ENCODE measurements around the gene SLC4A1.

SLC4A1 gene

DNA sequence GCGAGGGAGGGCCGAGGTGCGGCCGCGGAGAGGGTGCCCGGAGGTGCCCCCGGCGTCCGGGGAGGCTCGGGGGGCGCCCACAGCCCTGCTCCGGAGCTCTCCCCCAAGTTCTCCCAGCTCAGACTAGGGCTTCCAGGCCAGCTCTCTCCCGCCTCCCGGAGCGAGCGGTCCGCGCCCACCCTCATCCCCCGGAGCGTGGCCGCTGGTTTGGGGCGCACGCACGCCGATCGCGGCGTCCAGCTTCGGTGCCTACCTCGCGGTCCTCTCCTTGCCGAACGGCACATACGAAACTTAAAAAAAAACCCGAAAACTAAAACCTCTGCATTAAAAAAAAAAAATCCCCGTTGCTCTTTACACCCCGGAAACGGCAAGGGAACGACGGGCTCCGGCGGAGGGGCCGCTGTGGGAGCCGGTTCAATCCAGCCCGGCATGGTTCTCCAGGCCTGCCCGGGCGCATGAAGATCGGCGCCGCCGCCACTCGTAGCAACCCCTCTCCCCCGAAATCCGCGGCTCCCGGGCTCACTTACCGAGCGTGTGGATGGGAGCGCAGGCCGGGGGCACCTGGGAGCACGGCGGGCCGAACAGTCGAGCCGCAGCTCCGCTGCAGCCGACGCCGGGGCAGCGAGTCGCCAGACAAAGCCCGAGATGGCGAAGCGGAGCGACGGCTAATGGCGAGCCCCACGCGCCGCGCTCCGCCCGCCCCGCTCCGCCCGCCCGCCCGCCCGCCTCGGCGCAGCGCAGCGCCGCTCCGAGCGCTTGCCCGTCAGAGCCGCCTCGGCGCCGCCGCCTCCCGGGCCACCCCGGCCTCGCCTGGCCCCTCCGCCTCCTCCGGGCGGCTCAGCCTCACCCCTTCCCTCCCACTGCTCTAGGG is 47.5 kb downstream of the SLC4A1 start:
- no peak for DNase-seq (ENCODE audit: low read depth)

DNA sequence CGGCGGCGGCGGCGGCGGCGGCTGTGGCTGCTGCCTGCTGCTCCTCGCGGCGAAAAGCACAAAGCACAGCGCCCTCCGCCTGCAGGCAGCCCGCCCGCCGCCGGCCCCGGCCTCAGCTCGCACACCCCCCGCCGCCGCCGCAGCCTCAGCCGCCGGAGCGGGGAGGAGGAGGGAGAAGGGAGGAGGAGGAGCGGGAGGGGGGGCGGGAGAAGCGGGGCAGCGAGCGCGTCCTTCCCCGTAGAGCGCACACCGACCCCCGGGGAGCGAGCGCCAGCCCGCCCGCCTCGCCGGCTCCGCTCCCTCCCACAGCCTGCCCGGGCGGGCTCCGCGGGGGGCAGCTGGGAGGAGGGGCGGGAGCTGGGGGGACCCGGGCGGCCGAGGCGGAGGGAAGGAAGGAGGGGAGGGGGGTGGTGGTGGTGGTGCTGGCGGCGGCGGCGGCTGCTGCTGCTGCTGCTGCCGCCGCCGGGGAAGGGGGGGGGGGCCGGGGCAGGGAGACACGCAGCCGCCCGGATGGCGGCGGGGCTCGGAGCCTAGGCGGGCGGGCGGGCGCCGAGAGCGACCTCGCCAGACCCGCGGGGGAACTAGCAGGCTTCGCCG is 48.2 kb downstream of the SLC4A1 start, which contains the start of gene UBTF:
TSS of gene UBTF (minus strand) at position 60 of the 597 bp plus-strand sequence. CDS start 1,446 bp downstream, outside the sequence.
- DNase-seq (ENCODE audit: low read depth) = no peak

DNA sequence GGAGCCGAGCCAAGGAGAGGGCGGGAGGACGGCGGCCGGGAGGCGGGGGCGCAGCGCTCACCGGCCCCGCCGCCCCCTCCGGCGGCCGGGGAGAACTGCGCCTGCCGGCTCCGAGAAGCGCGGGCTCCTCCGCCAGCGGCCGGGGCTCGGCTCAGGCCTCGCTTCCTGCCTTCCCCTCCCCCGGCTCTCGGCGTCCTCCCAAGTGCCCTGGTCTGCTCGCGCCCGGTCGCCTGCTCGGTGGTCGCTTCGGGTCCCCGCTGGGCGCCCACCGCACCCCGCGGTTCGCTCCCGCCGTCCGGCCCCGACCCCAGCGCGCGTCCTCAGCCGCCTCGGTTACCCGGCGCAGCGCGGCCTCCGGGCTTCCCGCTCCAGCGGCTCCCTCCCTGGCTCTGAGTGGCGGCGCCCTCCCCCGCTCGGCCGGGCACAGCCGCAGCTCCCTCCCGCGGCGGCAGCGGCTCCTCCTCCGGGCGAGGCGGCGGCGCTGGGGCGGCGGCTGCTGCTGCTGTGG is 48.8 kb downstream of the SLC4A1 start:
- DNase-seq (ENCODE audit: low read depth) = no peak

DNA sequence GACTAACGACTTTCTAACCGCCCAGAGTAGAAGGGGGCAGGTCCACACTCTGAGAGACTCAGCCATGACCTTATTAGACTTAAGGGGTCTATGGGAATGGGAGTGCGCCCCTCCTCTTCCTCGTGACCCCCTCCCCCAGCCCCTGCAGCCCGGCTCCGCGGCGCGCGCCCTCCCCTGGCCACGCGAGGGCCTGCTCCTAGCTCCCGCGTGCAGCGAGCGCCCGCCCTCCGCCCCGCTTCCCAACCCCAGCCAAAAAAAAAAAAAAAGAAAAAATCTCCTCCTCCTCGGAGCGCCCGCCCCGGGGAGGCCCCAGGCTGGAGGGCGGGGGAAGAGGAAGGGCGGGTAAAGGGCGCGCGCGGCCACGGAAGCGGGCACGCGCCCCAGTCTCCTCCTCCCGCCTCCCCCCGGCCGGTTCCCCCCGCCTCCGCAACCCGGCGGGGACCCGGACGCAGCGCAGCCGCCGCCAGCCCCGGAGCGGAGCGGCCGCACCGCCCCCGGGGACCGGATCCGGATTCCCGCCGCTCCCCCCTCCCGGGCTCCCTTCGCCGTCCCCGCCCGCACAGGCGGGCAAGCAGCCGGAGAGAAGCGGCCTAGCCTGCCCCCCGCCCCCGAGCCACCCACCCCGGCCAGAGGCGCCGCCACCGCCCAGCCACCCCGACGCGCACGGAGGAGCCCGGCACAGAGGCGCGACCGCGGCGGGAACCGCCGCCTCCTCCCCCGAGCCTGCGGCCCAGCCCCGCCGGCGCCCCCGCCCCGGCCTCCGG is 49.4 kb downstream of the SLC4A1 start:
- DNase-seq (ENCODE audit: low read depth) = no peak

DNA sequence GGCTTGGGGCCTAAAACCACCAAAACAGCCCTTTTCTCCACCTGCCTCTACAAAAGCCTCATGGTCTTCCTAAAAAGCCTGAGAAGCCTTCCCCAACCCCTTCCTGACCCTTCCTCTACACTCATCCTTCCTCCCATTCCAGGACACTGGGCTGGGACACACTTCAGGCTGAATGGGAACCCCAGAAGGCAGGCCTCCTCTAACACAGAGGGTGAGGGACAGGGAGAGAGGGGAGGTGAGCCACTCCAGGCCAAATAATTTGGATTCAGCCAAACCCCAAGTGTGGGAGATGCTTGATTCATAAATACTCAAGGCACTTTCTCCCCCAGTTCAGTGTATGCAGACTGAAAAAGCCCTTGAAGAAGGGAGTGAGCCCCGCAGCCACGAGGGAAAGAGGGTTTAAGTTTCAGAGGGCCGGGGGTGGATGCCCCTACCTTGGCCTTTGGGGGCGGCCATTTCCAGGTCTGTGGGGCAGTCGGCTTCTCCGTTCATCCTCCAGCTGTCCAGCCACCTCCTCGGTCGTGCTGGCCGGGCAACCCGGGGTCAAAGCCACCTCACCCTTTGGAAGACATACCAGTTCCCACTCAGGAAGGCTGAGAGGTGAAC is 50.1 kb downstream of the SLC4A1 start:
- no peak for DNase-seq (ENCODE audit: low read depth)

DNA sequence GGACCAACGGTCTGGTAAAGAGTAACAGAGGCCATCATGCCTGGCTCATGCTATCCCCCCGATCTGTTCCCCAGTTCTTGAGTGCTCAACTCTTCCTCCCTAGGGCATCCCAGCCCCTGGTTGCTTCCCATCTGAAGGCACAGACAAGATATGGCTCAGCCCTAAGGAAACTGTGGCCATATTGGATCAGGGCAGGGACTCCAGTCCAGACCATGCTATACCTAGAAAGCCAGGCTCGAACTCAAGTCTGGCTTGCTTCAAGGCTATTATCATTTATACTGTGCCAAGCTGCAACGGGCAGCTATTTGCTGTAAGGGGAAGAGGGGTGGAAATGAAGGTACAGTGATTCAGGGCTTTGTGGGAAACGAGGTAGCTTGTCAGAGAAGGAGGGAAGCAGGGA is 51.2 kb downstream of the SLC4A1 start:
- DNase-seq (ENCODE audit: low read depth) = no peak

DNA sequence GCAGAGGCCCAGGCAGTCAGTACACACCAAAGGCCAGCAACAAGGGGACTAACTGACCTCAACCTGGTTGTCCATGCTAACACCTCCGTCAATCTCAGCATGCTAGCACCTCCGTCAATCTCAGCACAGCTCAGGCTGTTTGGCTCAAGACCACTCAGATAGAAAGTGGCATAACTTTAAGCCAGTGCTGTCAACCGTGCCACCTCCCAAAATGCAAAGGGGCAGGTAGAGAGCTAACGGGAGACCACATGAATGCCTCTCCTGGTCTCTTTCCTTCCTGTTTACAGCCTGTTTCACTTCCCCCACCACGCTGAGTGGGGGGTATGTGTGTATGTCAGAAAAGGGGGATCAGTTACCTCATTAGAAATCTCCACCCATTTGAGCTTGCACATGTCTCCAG is 51.8 kb downstream of the SLC4A1 start:
- DNase-seq (ENCODE audit: low read depth) = no peak

DNA sequence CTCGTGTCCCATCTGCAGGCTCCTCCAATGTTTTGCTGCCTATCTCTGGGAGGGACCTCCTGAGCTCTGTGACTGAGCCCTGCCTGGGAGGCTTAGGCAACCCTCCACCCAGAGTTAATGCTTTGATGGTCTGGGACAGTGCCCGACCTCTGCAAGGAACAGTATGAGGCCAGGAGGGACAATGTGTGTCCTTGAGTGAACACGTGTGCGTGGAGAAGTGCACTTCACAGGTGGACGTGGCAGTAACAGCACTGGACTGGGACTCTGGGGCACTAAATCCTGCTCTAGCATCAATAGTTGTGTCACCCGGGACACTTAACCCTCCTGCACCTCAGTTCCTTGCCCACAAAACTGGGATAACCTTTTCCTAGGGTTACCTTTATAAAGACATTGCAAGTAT is 53.0 kb downstream of the SLC4A1 start:
- no peak for DNase-seq (ENCODE audit: low read depth)

DNA sequence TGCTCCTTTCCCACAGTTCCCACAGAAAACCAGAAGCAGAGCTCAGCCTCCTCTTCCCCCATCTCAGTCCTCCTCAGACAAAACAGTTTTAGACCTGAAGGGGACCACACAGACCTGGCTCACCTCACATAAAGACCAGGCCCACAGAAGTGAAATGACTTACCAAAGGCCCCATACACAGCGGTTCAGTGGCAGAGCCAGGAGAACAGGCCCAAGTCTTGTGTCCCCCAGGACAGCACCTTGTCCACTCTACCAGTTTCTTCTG is 53.8 kb downstream of the SLC4A1 start:
- DNase-seq (ENCODE audit: low read depth) = no peak

DNA sequence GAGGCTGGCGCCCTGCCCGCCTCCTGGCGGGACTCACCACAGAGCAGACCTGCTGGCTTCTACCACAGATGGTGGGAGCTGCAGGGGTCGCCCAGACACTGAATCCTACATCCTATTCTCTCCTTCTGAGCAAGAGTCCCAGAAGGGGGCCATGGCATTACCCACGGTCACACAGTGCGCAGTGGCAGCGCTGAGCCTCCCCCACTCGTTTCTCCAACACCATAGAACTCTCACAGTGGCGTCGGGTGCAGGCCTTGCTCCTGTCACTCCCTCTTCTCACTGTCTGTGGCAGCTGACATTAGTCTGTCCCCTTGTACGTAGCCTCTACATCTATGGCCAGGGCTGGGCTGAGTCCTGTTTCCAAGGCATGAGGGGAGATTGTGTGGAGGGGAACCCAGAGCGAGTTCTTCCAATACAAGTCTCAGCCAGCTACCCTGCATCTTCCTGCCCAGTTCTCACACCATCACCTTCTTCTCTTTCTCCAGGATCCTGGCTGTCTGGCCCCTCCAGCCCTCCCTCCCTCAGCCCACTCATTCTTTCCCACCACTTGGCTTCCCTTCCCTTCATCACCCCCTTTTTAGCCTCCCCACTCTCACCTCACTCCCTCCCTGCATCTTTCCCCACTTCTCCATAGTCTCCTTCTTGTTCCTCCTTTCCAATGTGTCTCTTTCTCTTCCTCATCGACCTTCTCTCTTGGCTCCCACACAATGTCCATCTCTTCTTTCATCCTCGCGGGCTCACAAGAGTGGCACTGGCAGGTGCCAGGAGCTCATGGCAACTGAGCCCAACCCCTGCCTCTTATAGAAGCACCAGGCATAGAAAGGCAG is 54.3 kb downstream of the SLC4A1 start:
- no peak for DNase-seq (ENCODE audit: low read depth)

DNA sequence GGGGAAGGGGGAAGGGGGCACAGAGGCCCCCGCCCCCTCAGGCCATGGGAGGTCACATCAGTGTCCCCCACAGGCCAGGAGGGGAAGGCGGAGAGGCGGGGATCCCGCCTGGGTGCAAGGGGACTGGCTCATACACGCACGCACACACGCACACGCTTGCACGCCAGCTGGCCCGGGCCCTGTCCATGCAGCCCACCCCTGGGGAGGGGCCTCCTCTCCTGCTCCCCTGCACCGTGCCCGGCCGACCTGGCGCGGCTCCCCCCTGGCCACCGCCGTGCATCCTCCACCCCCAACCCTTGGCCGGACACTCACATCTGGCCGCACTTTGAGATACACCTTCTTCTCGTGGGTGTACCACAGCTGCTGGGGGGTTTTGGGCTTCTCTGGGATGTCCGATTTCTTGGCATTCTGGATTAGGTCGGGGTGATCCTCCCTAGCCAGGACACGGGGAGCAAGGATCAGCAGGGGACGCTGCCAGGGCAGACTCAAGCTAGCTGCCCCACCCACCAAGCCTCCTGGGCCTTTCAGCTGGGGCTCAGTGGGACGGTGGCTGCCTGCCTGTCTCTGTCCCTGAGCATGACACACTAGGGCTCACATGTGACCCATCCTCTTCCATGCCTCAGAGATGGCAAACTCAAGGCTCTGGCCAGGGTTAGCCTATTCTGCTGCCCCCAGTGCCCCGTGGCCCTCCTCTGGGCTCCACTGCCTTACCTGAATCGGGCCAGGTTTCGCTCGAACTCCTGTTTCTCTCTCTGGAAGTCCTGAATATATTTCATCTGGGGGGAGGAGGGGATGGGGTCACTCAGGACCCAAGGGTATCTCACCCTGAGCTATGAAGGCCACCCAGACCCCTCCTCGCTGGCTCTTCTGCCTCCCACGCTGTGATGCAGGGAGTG is 55.2 kb downstream of the SLC4A1 start:
- DNase-seq (ENCODE audit: low read depth) = no peak

DNA sequence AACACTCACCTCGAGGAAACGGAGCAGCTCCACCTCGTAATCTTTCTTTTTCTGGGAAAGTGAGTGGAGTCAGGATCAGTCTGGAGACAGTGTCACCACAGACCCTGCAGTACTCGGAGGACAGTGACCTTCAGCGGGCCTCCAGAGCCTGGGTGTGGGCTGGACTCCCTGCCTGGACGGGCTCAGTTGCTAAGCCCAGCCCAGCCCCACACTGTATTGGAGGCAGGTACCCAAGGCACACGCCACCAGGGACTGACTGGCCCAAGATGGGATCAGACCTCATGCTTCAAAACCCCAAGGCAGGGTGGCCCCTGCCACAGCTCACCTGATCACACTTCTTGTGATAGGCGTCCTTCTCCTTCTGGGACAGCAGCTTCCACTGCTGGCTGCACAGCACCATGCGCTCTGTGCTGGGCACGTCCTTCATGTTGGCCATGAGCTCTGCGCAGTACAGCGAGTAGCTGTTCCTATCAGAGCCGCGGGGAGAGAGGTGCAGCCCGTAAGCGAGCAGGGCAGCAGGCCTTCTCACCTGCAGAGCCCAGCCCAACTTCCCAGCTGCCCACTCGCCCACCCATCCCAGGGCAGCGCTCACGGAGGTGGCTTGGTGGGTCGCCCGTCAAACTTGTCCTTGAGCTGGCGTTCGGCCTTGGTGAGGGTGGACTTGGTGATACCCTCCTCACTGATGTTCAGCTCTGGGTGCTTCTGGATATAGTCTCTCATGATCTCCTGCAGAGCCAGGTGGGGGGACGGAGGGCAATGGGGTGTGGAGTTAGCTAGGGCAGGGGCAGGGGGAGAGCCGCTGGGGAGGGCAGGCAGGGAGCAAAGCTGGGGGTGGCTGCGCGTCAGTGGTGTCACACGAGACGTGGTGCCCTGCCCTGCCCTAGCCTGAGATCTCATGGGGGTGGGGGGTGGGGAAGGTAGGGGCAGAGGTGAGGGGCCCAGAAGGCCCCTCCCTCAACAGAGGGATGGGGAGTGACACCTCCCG is 56.4 kb downstream of the SLC4A1 start:
- no peak for DNase-seq (ENCODE audit: low read depth)

DNA sequence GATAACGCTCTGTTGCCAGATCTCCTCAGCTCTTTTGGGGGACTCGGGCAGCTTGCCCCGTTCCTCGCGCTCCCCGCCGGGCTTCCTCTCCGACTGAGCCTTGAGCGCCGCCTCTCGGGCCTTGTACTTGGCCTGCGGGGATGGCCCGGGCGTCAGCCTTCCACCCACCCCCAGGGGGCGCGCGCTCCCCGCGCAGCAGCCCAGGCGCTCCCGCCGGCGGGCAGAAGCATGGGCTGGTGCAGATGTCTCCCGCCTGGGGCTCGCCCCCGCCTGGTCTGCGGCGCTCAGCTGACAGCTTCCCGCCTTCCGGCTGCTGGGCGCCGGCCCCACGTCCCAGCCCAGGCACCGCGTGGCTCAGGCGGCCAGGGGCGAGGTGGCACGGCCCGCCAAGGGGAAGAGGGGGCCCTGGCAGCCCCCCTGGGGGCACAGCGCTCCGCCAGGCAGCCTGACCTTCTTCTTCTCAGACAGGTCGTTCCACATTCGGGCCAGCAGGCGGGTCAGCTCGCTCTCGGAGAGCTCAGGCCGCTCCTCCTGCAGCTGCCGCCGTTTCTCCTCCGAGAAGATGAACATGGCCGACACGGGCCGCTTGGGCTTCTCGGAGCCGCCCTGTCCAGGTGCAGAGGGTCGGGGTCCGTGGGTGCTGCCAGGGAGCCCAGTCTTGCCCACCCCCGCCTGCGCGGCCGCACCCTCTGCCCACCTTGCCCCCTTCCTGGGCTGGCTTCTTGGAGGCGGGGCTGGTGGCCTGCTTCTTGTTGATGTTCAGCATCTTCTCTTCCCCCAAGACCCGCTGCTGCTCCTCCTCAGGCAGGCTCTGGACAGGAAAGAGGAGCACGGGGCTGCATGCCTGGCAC is 57.4 kb downstream of the SLC4A1 start:
- DNase-seq (ENCODE audit: low read depth) = no peak

DNA sequence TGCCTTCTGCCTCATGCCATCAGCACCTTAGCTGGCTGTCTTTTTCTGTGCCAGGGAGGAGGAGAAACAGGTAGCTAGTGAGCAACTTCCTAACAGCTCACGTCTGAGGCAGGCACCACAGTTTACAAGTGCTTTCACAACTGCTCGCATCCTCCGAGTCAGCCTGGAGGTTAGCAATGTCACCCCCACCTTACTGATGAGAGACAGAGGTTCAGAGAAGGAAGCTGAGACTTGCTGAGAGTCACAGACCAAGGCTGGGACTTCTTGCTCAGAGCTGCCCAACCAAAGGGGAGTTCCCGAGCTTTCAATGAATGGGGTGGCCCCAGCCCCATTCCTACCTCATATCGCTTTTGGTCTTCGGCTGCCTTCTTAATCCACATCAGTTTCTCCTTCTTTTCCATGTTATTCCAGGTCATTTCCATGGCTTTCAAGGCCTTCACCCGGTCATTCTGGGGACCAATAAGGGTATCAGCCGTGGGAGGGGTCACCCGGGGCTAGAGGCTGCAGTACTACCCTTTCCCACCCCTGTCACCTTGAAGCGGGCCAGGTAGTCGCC is 58.1 kb downstream of the SLC4A1 start:
- DNase-seq (ENCODE audit: low read depth) = no peak

DNA sequence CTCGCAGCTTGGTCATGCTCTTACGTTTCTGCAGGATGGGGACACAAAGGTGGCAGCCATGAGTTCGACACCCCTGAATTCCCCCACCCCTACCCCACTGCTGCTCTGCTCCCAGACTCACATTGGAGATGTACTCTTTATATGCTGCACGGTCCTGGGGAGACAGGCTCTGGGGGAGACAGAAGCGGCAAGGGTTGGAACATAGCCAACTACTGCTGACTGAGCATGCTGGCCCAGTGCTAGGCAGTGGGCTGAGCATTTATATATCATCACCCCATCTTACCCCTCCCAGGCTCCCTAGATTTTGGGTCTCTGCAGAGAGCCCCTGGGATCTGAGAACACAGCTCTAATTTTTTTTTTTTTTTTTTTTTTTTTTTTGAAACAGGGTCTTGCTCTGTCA is 60.2 kb downstream of the SLC4A1 start:
- no peak for DNase-seq (ENCODE audit: low read depth)

DNA sequence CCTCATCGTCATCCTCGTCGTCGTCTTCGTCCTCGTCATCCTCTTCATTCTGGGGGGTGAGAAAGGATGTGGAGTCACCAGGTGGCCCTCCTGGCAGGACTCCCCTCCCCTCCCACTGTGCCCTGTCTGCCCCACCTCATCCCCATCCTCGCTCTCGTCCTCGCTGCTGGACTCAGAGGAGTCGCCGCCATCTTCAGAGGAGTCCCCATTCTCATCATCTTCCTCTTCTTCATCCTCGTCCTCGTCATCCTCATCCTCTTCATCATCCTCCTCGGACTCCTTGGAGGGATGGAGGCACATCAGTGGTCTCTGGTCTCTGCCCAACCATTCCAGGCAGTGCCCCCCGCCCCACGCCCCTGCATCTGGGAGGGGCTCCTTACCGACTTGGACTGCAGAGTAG is 60.6 kb downstream of the SLC4A1 start:
- no peak for DNase-seq (ENCODE audit: low read depth)

DNA sequence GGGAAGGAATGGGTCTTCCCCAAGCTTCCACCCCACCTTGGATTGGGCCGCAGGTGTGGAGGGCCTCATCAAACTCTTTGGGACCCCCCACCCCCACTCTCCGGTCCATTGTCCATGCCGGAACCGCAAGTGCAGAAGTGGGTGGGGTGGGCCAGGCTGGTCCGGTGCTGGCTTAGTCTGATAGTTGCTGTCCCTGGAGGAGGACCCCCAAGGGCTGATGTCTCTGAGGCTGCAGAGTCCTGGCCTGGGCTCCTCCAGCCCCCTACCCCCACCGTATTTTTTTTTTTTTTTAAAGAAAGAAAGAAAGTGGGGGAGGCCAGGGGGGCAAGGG is 61.1 kb downstream of the SLC4A1 start:
- no peak for DNase-seq (ENCODE audit: low read depth)
